Transverse colon (tissue), 4 donors: Measurements from ENCODE around the gene TMEM98. TPM values are rescaled to one million over a fixed set of nuclear protein-coding genes. Genes with fewer than 3 reads are reported as not detected.

Source experiments
- DNase-seq: peaks from one replicate; pipeline ENCODE4 v3.0.0-alpha.2; 2019
- H3K27ac ChIP-seq, 4 donors: fragments of 200-600 bp; sonication (generic); 2 replicates each; pipeline ENCODE4 v1.5.1; 2016 to 2018; ENCODE audit warnings: inconsistent platforms in 4 of 4
- H3K27me3 ChIP-seq: fragments of 200-600 bp; sonication (generic); 2 replicates; pipeline ENCODE4 v1.5.1; 2017; ENCODE audit warnings: inconsistent platforms
- H3K36me3 ChIP-seq, 4 donors: fragments of 200-600 bp; sonication (generic); 2 replicates each; pipeline ENCODE4 v1.5.1; 2017 to 2019; ENCODE audit warnings: inconsistent platforms in 4 of 4
- H3K4me1 ChIP-seq, 4 donors: fragments of 200-600 bp; sonication (generic); 2 replicates each; pipeline ENCODE4 v1.5.1; 2017 to 2020; ENCODE audit warnings: inconsistent platforms in 4 of 4
- H3K4me3 ChIP-seq, 4 donors: fragments of 200-600 bp; sonication (generic); 1 replicate in 1 of 4; 2 replicates in 3 of 4; pipeline versions ENCODE4 v1.5.1 to v1.6.1; 2017 to 2019; ENCODE audit warnings: inconsistent platforms in 4 of 4
- H3K9me3 ChIP-seq, 2 donors: fragments of 200-600 bp; sonication (generic); 2 replicates each; pipeline ENCODE4 v1.5.1; 2017 to 2019; ENCODE audit warnings: inconsistent platforms in 2 of 2
- CTCF ChIP-seq, 5 experiments: fragments of 200-600 bp in 3 of 5; fragments of 450-650 bp in 2 of 5; sonication (generic) in 3 of 5; IDR thresholded peaks; 1 replicate in 2 of 5; 2 replicates in 3 of 5; pipeline ENCODE4 v1.5.1; 2016 to 2017; ENCODE audit warnings: antibody characterized with exemption in 5 of 5, inconsistent platforms in 3 of 5, mild to moderate bottlenecking in 2 of 5, moderate library complexity in 1 of 5
- EP300 ChIP-seq: sonication (generic); formaldehyde crosslinking; IDR thresholded peaks from one replicate; pipeline ENCODE4 v1.6.1; 2017; ENCODE audit warnings: antibody characterized with exemption, low read depth
- POLR2A ChIP-seq: fragments of 450-650 bp; IDR thresholded peaks from one replicate; pipeline ENCODE4 v1.6.1; 2016; ENCODE audit warnings: antibody characterized with exemption, mild to moderate bottlenecking, moderate library complexity
- POLR2AphosphoS5 ChIP-seq, 3 donors: sonication (generic); formaldehyde crosslinking; IDR thresholded peaks; one replicate each; pipeline ENCODE4 v1.6.1; 2016; ENCODE audit warnings: antibody characterized with exemption in 3 of 3
- WGBS, 2 donors: methylation state at CpG; one replicate each; pipeline ENCODE4 v1.1.5; 2018; ENCODE audit warnings: low coverage in 1 of 2; 5-methylcytosine and 5-hydroxymethylcytosine counted together
- in situ Hi-C, 4 donors: fragments of 200-750 bp; cut with MboI; loops; one replicate each; pipeline versions ENCODE4 v1.15.0 to v1.15.1; 2017; ENCODE audit warnings: low sequenced_read_pairs in 3 of 4, low pct_ligation_motif_present in 1 of 4, low pct_unique_long_range_greater_than_20kb in 1 of 4
- intact Hi-C: fragments of 100-400 bp; cut with DNase I; formaldehyde crosslinking; loops from one replicate; pipeline ENCODE4 v1.15.1; 2023; ENCODE audit warnings: low total_unique reads
- total RNA-seq, 4 donors: library from RNA; depleted of rRNA; stranded (reverse); fragments of >200 nt; gene quantifications; one replicate each; pipeline ENCODE4 v1.1.0, GENCODE V29; 2016

The TMEM98 gene
- total RNA-seq, 4 donors from 2014 or later: 70.7 to 219 (median 175) TPM

GRCh38 chr17:32928586-32929535 lies 908 bp downstream of the TMEM98 start:
- no peaks in the 10 kb centered on the region for H3K9me3 ChIP-seq
- no peak for TF ChIP-seq POLR2A
- TF ChIP-seq CTCF (IDR thresholded peaks at IDR 0.05): no peak
- H3K27ac ChIP-seq: peak overlapping the region; percentile 80 to 86 (median 83)
- peak overlapping the region; percentile 61 to 80 (median 76) for H3K4me3 ChIP-seq
- intact Hi-C loops: no loop called here
- WGBS, 2 donors: 20 to 27% methylated on average over 16 to 19 of the region's 19 CpGs
- in situ Hi-C loops: no loop called here
- DNase-seq: no peak
- no peaks in the 10 kb centered on the region for H3K36me3 ChIP-seq
- H3K4me1 ChIP-seq: peaks cover 10 to 29% (median 14%) of the 10 kb centered on the region in 4 donors
- no peaks in the 10 kb centered on the region for H3K27me3 ChIP-seq

GRCh38 chr17:32929588-32929987 lies 1.6 kb downstream of the TMEM98 start:
- DNase-seq: no peak
- intact Hi-C loops (no loop called here), in situ Hi-C loops (no loop called here)
- no peak for TF ChIP-seq POLR2A
- no peak for TF ChIP-seq POLR2AphosphoS5 (IDR thresholded peaks at IDR 0.05)
- TF ChIP-seq EP300: no peak
- TF ChIP-seq CTCF (IDR thresholded peaks at IDR 0.05): no peak
- Histone ChIP-seq H3K4me3 (peak overlapping the region in 1 of 4 donors; percentile 80), H3K9me3 (no peaks in the 10 kb centered on the region), H3K27me3 (no peaks in the 10 kb centered on the region), H3K36me3 (no peaks in the 10 kb centered on the region), H3K4me1 (peaks cover 10 to 29% (median 14%) of the 10 kb centered on the region in 4 donors), H3K27ac (peak overlapping the region in 1 of 4 donors; percentile 82)
- WGBS, 2 donors: 55% methylated on average over 2 of the region's 2 CpGs; no CpG with 5 or more reads in 1 of the 2 donors

- DNase-seq: no peak
- H3K9me3 ChIP-seq: no peaks in the 10 kb centered on the region
- H3K36me3 ChIP-seq: no peaks in the 10 kb centered on the region
- no peaks in the 10 kb centered on the region for H3K27me3 ChIP-seq
- H3K27ac ChIP-seq: no peak overlapping the region
- in situ Hi-C loops: loop anchor here in 2 of 4 donors (10.0 kb wide), 2 partner anchors 64 to 74 kb away; partner anchors contain the start of gene SPACA3 (in 1 of the 2)
- H3K4me3 ChIP-seq: no peak overlapping the region
- WGBS, 2 donors: 93 to 100% methylated on average over 1 of the region's 1 CpG
- TF ChIP-seq CTCF (IDR thresholded peaks at IDR 0.05) (no peak), EP300 (no peak), POLR2A (no peak), POLR2AphosphoS5 (IDR thresholded peaks at IDR 0.05) (no peak)
- peaks cover 10 to 29% (median 14%) of the 10 kb centered on the region in 4 donors for H3K4me1 ChIP-seq
- intact Hi-C loops: no loop called here
Measured at GRCh38 chr17:32930512-32930911, 2.6 kb downstream of the TMEM98 start.

GRCh38 chr17:32931686-32932085 lies 3.7 kb downstream of the TMEM98 start:
- TF ChIP-seq POLR2AphosphoS5 (IDR thresholded peaks at IDR 0.05): no peak
- no peak for TF ChIP-seq POLR2A
- TF ChIP-seq EP300: no peak
- TF ChIP-seq CTCF (IDR thresholded peaks at IDR 0.05): no peak
- WGBS, 2 donors: 87% methylated on average over 1 of the region's 1 CpG; no CpG with 5 or more reads in 1 of the 2 donors
- Histone ChIP-seq H3K36me3 (no peaks in the 10 kb centered on the region), H3K4me3 (no peak overlapping the region), H3K27me3 (no peaks in the 10 kb centered on the region), H3K4me1 (peaks cover 10 to 30% (median 14%) of the 10 kb centered on the region in 4 donors), H3K9me3 (no peaks in the 10 kb centered on the region), H3K27ac (no peak overlapping the region)
- no peak for DNase-seq
- intact Hi-C loops: no loop called here
- in situ Hi-C loops: loop anchor here in 2 of 4 donors (10.0 kb wide), 2 partner anchors 63 to 73 kb away; partner anchors contain the start of gene SPACA3 (in 1 of the 2)
